PC-9 (cell line): ENCODE results near the gene COG5.

ENCODE experiments used
- EZH2 ChIP-seq: fragments of 200-600 bp; sonication (generic); IDR thresholded peaks from 2 replicates; pipeline ENCODE4 v1.8.0; 2017; ENCODE audit warnings: antibody characterized with exemption, low read depth
- TF ChIP-seq, protein P1 (sequence below): fragments of 200-600 bp; sonication (generic); conservative IDR thresholded peaks from 2 replicates; pipeline ENCODE4 v1.6.1; 2017; ENCODE audit warnings: mixed run types, antibody characterized with exemption, mild to moderate bottlenecking, moderate library complexity

DNA sequence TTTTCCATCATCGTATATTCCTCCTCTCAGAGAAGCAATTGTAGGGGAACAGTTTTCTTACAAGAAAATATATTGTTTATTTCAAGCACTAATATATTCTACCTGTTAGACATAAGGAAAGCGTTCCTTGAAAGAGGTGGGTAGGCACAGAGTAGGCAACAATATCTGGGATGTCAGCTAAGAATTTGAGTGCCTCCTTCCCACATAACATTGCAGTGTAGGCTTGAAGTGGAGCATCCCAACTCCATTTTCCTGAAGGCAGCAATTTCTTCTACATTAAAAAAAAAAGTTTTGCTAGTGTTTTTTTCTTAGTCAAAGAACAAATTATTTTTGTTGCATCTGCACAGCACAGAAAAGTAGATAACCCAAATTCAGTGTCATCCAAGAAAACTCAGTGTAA is 37.1 kb upstream of the COG5 start:
- TF ChIP-seq EZH2, result no peak
- TF ChIP-seq, protein P1, sequence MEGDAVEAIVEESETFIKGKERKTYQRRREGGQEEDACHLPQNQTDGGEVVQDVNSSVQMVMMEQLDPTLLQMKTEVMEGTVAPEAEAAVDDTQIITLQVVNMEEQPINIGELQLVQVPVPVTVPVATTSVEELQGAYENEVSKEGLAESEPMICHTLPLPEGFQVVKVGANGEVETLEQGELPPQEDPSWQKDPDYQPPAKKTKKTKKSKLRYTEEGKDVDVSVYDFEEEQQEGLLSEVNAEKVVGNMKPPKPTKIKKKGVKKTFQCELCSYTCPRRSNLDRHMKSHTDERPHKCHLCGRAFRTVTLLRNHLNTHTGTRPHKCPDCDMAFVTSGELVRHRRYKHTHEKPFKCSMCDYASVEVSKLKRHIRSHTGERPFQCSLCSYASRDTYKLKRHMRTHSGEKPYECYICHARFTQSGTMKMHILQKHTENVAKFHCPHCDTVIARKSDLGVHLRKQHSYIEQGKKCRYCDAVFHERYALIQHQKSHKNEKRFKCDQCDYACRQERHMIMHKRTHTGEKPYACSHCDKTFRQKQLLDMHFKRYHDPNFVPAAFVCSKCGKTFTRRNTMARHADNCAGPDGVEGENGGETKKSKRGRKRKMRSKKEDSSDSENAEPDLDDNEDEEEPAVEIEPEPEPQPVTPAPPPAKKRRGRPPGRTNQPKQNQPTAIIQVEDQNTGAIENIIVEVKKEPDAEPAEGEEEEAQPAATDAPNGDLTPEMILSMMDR, result no peak
